Measurements from ENCODE around the gene DNAL4. TPM values are rescaled to one million over a fixed set of nuclear protein-coding genes. Genes with fewer than 3 reads are reported as not detected.

DNAL4 gene
- total and polyA plus RNA-seq, 2 donors (not counting 3 experiments of a cell fraction or from before 2014, with no cell fraction given), result 12.9 to 22.7 TPM

- Histone ChIP-seq H3K27ac (ENCODE audit: insufficient read depth, low read depth, low read length) (no peak overlapping the region), H3K9me1 (replicated peaks; ENCODE audit: control insufficient read depth, extremely low read depth, insufficient read depth, low read length) (no peaks in the 10 kb centered on the region), H3K79me2 (ENCODE audit: control insufficient read depth, insufficient read depth, low read length) (no peaks in the 10 kb centered on the region), H3K4me1 (ENCODE audit: control insufficient read depth, extremely low read depth, insufficient read depth, low read length) (no peaks in the 10 kb centered on the region), H3K27me3 (ENCODE audit: control insufficient read depth in 2 of 2, insufficient read depth in 2 of 2, low read length in 2 of 2) (no peaks in the 10 kb centered on the region), H4K20me1 (replicated peaks; ENCODE audit: control insufficient read depth, extremely low read depth, insufficient read depth, low read length) (no peaks in the 10 kb centered on the region), H3K4me3 (replicated peaks in 1 of 3; ENCODE audit: insufficient read depth in 1 of 3, low read depth in 1 of 3, low read length in 3 of 3) (no peak overlapping the region), H3K9ac (replicated peaks; ENCODE audit: extremely low read depth, insufficient read depth, low read length) (no peak overlapping the region), H3K4me2 (ENCODE audit: insufficient read depth, low read length) (no peak overlapping the region), H3K9me3 (replicated peaks; ENCODE audit: control insufficient read depth, insufficient read depth, low read length) (no peaks in the 10 kb centered on the region), H3K36me3 (ENCODE audit: control insufficient read depth in 2 of 2, extremely low read depth in 1 of 2, insufficient read depth in 2 of 2, low read length in 2 of 2) (peaks cover 11 to 61% of the 10 kb centered on the region in 2 experiments), H2AFZ (ENCODE audit: low read depth, low read length) (no peak overlapping the region)
- ChIA-PET CTCF (interaction anchor here (0.6 to 2.4 kb wide), 2 partner anchors 11 to 12 kb away, joined by 3 to 8 read pairs; no protein-coding TSS in a partner anchor), POLR2A (no interaction called here)
- no TSS peak for BruUV-seq (replicated peaks)
- TF ChIP-seq POLR2A (IDR thresholded peaks at IDR 0.05; ENCODE audit: low read depth, low read length) (no peak), MYC (IDR thresholded peaks at IDR 0.05; ENCODE audit: low read depth, low read length) (no peak), POLR2AphosphoS5 (IDR thresholded peaks at IDR 0.05; ENCODE audit: insufficient read depth, low read depth, low read length) (no peak), GATA2 (IDR thresholded peaks at IDR 0.05; ENCODE audit: insufficient read depth, insufficient read length, low read depth, low read length) (no peak), EZH2 (IDR thresholded peaks at IDR 0.05; ENCODE audit: borderline replicate concordance, low read depth, low read length, severe bottlenecking) (no peak), FOS (IDR thresholded peaks at IDR 0.05; ENCODE audit: borderline replicate concordance, insufficient read depth, low read length) (no peak), MAX (IDR thresholded peaks at IDR 0.05; ENCODE audit: insufficient read depth, insufficient read length) (no peak), JUN (IDR thresholded peaks at IDR 0.05; ENCODE audit: borderline replicate concordance, insufficient read depth, insufficient read length, low read depth) (no peak), CTCF (IDR thresholded peaks at IDR 0.05; ENCODE audit: extremely low read depth in 1 of 2, insufficient read depth in 1 of 2, low read depth in 1 of 2, low read length in 2 of 2) (no peak)
- dilution Hi-C loops (cut with MboI; ENCODE audit: extremely low pct_ligation_motif_present, low sequenced_read_pairs), result no loop called here
- intact Hi-C loops (cut with micrococcal nuclease), result no loop called here
- DNase-seq (ENCODE audit: low read depth, low spot score) (no peak), FAIRE-seq (no peak)
These were observed 57.7 kb downstream of the DNAL4 start for GRCh38 chr22:38736257-38736570.
